Measurements from ENCODE around the gene VWA1. TPM values are rescaled to one million over a fixed set of nuclear protein-coding genes. Genes with fewer than 3 reads are reported as not detected.

VWA1 gene
- total and polyA plus RNA-seq, 2 of the 4 experiments (the other 2 are of a cell fraction), result 1.1 to 6.1 TPM

GRCh38 chr1:1402072-1402900 lies 33.2 kb upstream of the VWA1 start:
- H4K20me1 ChIP-seq (ENCODE audit: insufficient read depth, low read length), result peaks cover 28% of the 10 kb centered on the region; the same call in 1 of the 2 replicates
- ATAC-seq (ENCODE audit: low read depth) (no peak), DNase-seq (peak; percentile 60)
- no peak overlapping the region for H3K27ac ChIP-seq (ENCODE audit: insufficient read depth, low read length)
- H3K56ac ChIP-seq (ENCODE audit: extremely low read depth, insufficient read depth, low read length), result no peak overlapping the region
- H2AFZ ChIP-seq (replicated peaks; ENCODE audit: low read length, poor library complexity), result no peak overlapping the region
- ChIA-PET POLR2A (ENCODE audit: unreplicated experiment) (no interaction called here), CTCF (no interaction called here)
- H3K9me1 ChIP-seq (ENCODE audit: insufficient read depth, low read length), result peaks cover 11% of the 10 kb centered on the region
- H3K9ac ChIP-seq (ENCODE audit: low read depth, low read length), result no peak overlapping the region
- dilution Hi-C loops (cut with HindIII; ENCODE audit: low sequenced_read_pairs, unreplicated experiment), result no loop called here
- no peak overlapping the region for H3K23ac ChIP-seq (ENCODE audit: low read depth, low read length)
- H2BK5ac ChIP-seq (ENCODE audit: low read depth, low read length, poor library complexity, severe bottlenecking), result no peak overlapping the region
- H2BK15ac ChIP-seq (ENCODE audit: low read depth, low read length), result no peak overlapping the region
- intact Hi-C loops (cut with micrococcal nuclease), result no loop called here
- H2AK9ac ChIP-seq (replicated peaks; ENCODE audit: low read depth, low read length, poor library complexity), result no peak overlapping the region
- H3K4ac ChIP-seq (ENCODE audit: low read depth, low read length), result no peak overlapping the region
- H2BK20ac ChIP-seq (ENCODE audit: low read depth, low read length), result no peak overlapping the region
- no TSS peak for BruUV-seq (replicated peaks)
- TF ChIP-seq BHLHE40 (IDR thresholded peaks at IDR 0.05; ENCODE audit: low read depth, low read length), result no peak
- no peak for TF ChIP-seq POLR2A (IDR thresholded peaks at IDR 0.05; ENCODE audit: low read depth, low read length)
- peak; percentile 68 for TF ChIP-seq CTCF (conservative IDR thresholded peaks at IDR 0.05; ENCODE audit: low read depth, low read length)
- TF ChIP-seq RFX5 (IDR thresholded peaks at IDR 0.05; ENCODE audit: low read depth, low read length), result no peak
- peak; percentile 23 for TF ChIP-seq RAD21 (IDR thresholded peaks at IDR 0.05; ENCODE audit: low read length)
- TF ChIP-seq SMC3 (IDR thresholded peaks at IDR 0.05; ENCODE audit: low read depth, low read length), result peak; percentile 43
- TF ChIP-seq MAFK (IDR thresholded peaks at IDR 0.05; ENCODE audit: low read depth, low read length), result no peak
- no peak overlapping the region for H2AK5ac ChIP-seq (ENCODE audit: low read depth, low read length)
- in situ Hi-C loops (cut with MboI; ENCODE audit: low sequenced_read_pairs), result no loop called here
- H3K14ac ChIP-seq (replicated peaks; ENCODE audit: low read depth, low read length), result no peak overlapping the region
- peak overlapping the region in 1 of 2 experiments; percentile 2; a peak in 1 of 4 replicates for H4K8ac ChIP-seq (ENCODE audit: low read depth in 2 of 2, low read length in 2 of 2)
- no peak overlapping the region for H4K91ac ChIP-seq (ENCODE audit: insufficient read depth, low read depth, low read length)
- H3K79me1 ChIP-seq (ENCODE audit: low read depth in 1 of 2, low read length in 2 of 2), result peaks cover 22 to 73% of the 10 kb centered on the region in 2 experiments
- no peaks in the 10 kb centered on the region for H3K27me3 ChIP-seq (ENCODE audit: control insufficient read depth, insufficient read depth, low read length)
- WGBS, 2 experiments (ENCODE audit: extremely low coverage in 2 of 2, insufficient read length in 1 of 2), result 75% methylated on average over 5 of the region's 20 CpGs; no CpG with 5 or more reads in 1 of the 2 experiments
- H3K9me3 ChIP-seq (ENCODE audit: control insufficient read depth, insufficient read depth, low read length), result no peaks in the 10 kb centered on the region
- H2BK120ac ChIP-seq (ENCODE audit: low read depth, low read length), result no peak overlapping the region
- H3K4me2 ChIP-seq (ENCODE audit: low read depth, low read length), result no peak overlapping the region
- H4K5ac ChIP-seq (ENCODE audit: low read depth, low read length), result no peak overlapping the region
- H3K4me3 ChIP-seq (ENCODE audit: insufficient read depth, low read depth, low read length), result no peak overlapping the region
- peaks cover 17% of the 10 kb centered on the region for H3K4me1 ChIP-seq (ENCODE audit: control insufficient read depth, insufficient read depth, low read length)
- H3K18ac ChIP-seq (ENCODE audit: low read depth, low read length), result no peak overlapping the region
- H3K36me3 ChIP-seq (ENCODE audit: control insufficient read depth, insufficient read depth, low read length), result peaks cover 51% of the 10 kb centered on the region

Measured in IMR-90 (cell line).